ENCODE data around the gene KCNE1. TPM values are rescaled to one million over a fixed set of nuclear protein-coding genes. Genes with fewer than 3 reads are reported as not detected.
"Not testable (repeated sequence)": the region's sequence is repeated elsewhere in the genome, so short reads cannot be mapped to it uniquely, and the experiment has no call there.

KCNE1 gene
- total RNA-seq, 1 experiment from 2014 or later = 0.91 TPM

DNA sequence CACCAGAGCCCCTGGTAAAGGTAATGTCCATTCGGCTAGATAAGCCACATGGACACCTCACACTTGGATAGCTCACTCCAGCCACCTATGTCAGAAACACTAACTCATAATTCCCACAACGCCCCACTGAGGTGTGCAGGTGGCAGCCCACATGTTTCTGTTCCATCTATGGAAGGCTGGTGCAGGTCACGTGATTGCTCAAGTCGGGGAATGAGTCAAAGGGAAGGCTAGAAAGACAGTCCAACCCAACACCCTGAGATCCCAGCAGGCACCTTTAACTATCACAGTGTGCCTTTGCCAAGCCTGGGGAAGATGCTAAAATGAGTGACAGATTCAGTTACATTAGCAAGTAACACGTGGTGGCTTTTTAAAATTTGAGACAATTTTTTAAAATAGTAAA lies 45.3 kb upstream of the KCNE1 start:
- POLR2A ChIA-PET = no interaction called here
- H3K4me3 ChIP-seq (ENCODE audit: low read depth, low read length) = no peak overlapping the region
- TF ChIP-seq, protein P1, sequence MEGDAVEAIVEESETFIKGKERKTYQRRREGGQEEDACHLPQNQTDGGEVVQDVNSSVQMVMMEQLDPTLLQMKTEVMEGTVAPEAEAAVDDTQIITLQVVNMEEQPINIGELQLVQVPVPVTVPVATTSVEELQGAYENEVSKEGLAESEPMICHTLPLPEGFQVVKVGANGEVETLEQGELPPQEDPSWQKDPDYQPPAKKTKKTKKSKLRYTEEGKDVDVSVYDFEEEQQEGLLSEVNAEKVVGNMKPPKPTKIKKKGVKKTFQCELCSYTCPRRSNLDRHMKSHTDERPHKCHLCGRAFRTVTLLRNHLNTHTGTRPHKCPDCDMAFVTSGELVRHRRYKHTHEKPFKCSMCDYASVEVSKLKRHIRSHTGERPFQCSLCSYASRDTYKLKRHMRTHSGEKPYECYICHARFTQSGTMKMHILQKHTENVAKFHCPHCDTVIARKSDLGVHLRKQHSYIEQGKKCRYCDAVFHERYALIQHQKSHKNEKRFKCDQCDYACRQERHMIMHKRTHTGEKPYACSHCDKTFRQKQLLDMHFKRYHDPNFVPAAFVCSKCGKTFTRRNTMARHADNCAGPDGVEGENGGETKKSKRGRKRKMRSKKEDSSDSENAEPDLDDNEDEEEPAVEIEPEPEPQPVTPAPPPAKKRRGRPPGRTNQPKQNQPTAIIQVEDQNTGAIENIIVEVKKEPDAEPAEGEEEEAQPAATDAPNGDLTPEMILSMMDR (IDR thresholded peaks at IDR 0.05; ENCODE audit: insufficient read depth in 1 of 2, low read depth in 1 of 2, low read length in 1 of 2, severe bottlenecking in 1 of 2, unreplicated experiment in 1 of 2) = no peak
- H3K4me3 Mint-ChIP-seq (ENCODE audit: unreplicated experiment) = no peak overlapping the region
- CTCF ChIA-PET = no interaction called here
- intact Hi-C loops (cut with micrococcal nuclease; ENCODE audit: unreplicated experiment) = no loop called here
- H3K27me3 ChIP-seq (replicated peaks; ENCODE audit: control insufficient read depth, insufficient read depth, low read length) = no peaks in the 10 kb centered on the region
- H3K27ac Mint-ChIP-seq (ENCODE audit: unreplicated experiment) = no peak overlapping the region
- no peaks in the 10 kb centered on the region for H3K36me3 ChIP-seq (ENCODE audit: control insufficient read depth, insufficient read depth, low read length)
- H3K4me1 Mint-ChIP-seq (ENCODE audit: low read depth, unreplicated experiment) = no peaks in the 10 kb centered on the region
- no TSS peak for BruUV-seq (replicated peaks)
- H3K4me1 ChIP-seq = no peaks in the 10 kb centered on the region
- peaks cover 6% of the 10 kb centered on the region; the same call in 1 of the 2 replicates for H3K9me3 ChIP-seq
- H3K27me3 Mint-ChIP-seq (ENCODE audit: insufficient read depth, unreplicated experiment) = no peaks in the 10 kb centered on the region
- H3K9me3 Mint-ChIP-seq (ENCODE audit: unreplicated experiment) = no peaks in the 10 kb centered on the region
- H3K36me3 Mint-ChIP-seq (ENCODE audit: insufficient read depth, unreplicated experiment) = no peaks in the 10 kb centered on the region
- DNase-seq = no peak

DNA sequence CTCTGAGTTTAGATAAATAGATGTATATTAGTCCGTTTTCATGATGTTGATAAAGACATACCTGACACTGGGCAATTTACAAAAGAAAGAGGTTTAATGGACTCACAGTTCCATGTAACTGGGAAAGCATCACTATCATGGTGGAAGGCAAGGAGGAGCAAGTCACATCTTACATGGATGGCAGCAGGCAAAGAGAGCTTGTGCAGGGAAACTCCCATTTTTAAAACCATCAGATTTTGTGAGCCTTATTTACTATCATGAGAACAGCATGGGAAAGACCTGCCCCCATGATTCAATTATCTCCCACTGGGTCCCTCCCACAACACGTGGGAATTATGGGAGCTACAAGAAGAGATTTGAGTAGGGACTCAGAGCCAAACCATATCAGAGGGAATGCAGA lies 42.7 kb upstream of the KCNE1 start:
- BruUV-seq (replicated peaks); H3K4me1 Mint-ChIP-seq (ENCODE audit: low read depth, unreplicated experiment); H3K27ac Mint-ChIP-seq (ENCODE audit: unreplicated experiment); POLR2A ChIA-PET; H3K4me1 ChIP-seq; H3K36me3 ChIP-seq (ENCODE audit: control insufficient read depth, insufficient read depth, low read length); H3K27me3 Mint-ChIP-seq (ENCODE audit: insufficient read depth, unreplicated experiment); DNase-seq; H3K9me3 Mint-ChIP-seq (ENCODE audit: unreplicated experiment); H3K27me3 ChIP-seq (replicated peaks; ENCODE audit: control insufficient read depth, insufficient read depth, low read length); H3K9me3 ChIP-seq; intact Hi-C loops (cut with micrococcal nuclease; ENCODE audit: unreplicated experiment); H3K36me3 Mint-ChIP-seq (ENCODE audit: insufficient read depth, unreplicated experiment); H3K4me3 Mint-ChIP-seq (ENCODE audit: unreplicated experiment); CTCF ChIA-PET; H3K4me3 ChIP-seq (ENCODE audit: low read depth, low read length): not testable (repeated sequence)

DNA sequence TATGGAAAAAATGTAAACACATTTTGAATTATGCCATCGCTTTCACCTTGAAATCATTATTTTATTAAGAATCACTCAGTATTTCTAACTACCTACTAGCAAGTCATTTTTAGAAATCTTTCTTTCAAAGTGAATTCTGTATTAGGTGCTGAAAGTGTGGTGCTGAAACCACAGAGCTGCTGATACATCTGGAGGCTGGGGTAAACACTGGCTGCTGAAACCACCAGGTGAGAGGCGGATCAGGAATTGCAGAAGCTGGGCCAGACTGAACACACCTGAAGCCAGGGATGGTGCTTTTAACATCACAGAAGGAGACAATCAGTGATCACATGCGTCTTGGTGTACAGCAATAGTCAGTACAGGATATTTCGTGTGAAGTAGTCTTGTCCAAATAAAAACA lies 42.2 kb upstream of the KCNE1 start:
- Histone ChIP-seq H3K4me1 (no peaks in the 10 kb centered on the region), H3K4me3 (ENCODE audit: low read depth, low read length) (no peak overlapping the region), H3K9me3 (peaks cover 6% of the 10 kb centered on the region; the same call in 1 of the 2 replicates), H3K27me3 (replicated peaks; ENCODE audit: control insufficient read depth, insufficient read depth, low read length) (no peaks in the 10 kb centered on the region), H3K36me3 (ENCODE audit: control insufficient read depth, insufficient read depth, low read length) (no peaks in the 10 kb centered on the region)
- no TSS peak for BruUV-seq (replicated peaks)
- TF ChIP-seq, protein P1 (IDR thresholded peaks at IDR 0.05; ENCODE audit: insufficient read depth in 1 of 2, low read depth in 1 of 2, low read length in 1 of 2, severe bottlenecking in 1 of 2, unreplicated experiment in 1 of 2) = no peak
- H3K9me3 Mint-ChIP-seq (ENCODE audit: unreplicated experiment) = no peaks in the 10 kb centered on the region
- POLR2A ChIA-PET = no interaction called here
- no peak overlapping the region for H3K27ac Mint-ChIP-seq (ENCODE audit: unreplicated experiment)
- no peak for DNase-seq
- no peaks in the 10 kb centered on the region for H3K27me3 Mint-ChIP-seq (ENCODE audit: insufficient read depth, unreplicated experiment)
- intact Hi-C loops (cut with micrococcal nuclease; ENCODE audit: unreplicated experiment) = no loop called here
- CTCF ChIA-PET = no interaction called here
- H3K4me1 Mint-ChIP-seq (ENCODE audit: low read depth, unreplicated experiment) = no peaks in the 10 kb centered on the region
- H3K4me3 Mint-ChIP-seq (ENCODE audit: unreplicated experiment) = no peak overlapping the region
- H3K36me3 Mint-ChIP-seq (ENCODE audit: insufficient read depth, unreplicated experiment) = no peaks in the 10 kb centered on the region

Measured in Caco-2 (cell line).